Activated naive CD4-positive, alpha-beta T cell treated with anti-CD3 and anti-CD28 coated beads, Interleukin-2, amount 50 U/mL, for 72 hours (primary cell): Measurements from ENCODE around the gene PDF. TPM values are rescaled to one million over a fixed set of nuclear protein-coding genes. Genes with fewer than 3 reads are reported as not detected.

Source experiments
- total RNA-seq, 2 donors: library from RNA; stranded (reverse); gene quantifications; one replicate each; pipeline ENCODE4 v1.2.3, GENCODE V29; 2022

PDF gene
- total RNA-seq, 2 donors from 2014 or later, result 7.3 to 17.4 TPM

Other genes starting within 250 kb of the PDF start
- under 1 TPM; 0.31 to 0.61 TPM for gene HAS3, start 224.9 kb downstream of the PDF start, total RNA-seq
- 100 to 1,000 TPM in 1 of 2 donors, 10 to 100 TPM in 1; 94.6 to 135 TPM for gene CHTF8, start 198.0 kb downstream of the PDF start, total RNA-seq
- gene UTP4, start 197.9 kb downstream of the PDF start, total RNA-seq, result 10 to 100 TPM; 56.0 to 86.7 TPM
- gene SNTB2, start 143.4 kb downstream of the PDF start, total RNA-seq, result 10 to 100 TPM; 12.7 to 21.2 TPM
- gene VPS4A, start 19.2 kb downstream of the PDF start, total RNA-seq, result 10 to 100 TPM; 23.1 to 29.1 TPM
- 10 to 100 TPM; 26.9 to 28.2 TPM for gene COG8, start 9.0 kb upstream of the PDF start, total RNA-seq
- gene NIP7, start 9.2 kb upstream of the PDF start, total RNA-seq, result 10 to 100 TPM; 35.8 to 44.7 TPM
- 1 to 10 TPM in 1 of 2 donors, under 1 TPM in 1; 0.39 to 1.8 TPM for gene TMED6, start 21.2 kb upstream of the PDF start, total RNA-seq
- gene TERF2, start 55.4 kb upstream of the PDF start, total RNA-seq, result 10 to 100 TPM; 45.7 to 48.0 TPM
- gene CYB5B, start 94.0 kb upstream of the PDF start, total RNA-seq, result 100 to 1,000 TPM; 153 to 160 TPM
- 10 to 100 TPM; 37.6 to 75.5 TPM for gene NFAT5, start 235.4 kb upstream of the PDF start, total RNA-seq